Measurements from ENCODE around the gene MOB1A. TPM values are rescaled to one million over a fixed set of nuclear protein-coding genes. Genes with fewer than 3 reads are reported as not detected.

The MOB1A gene
- polyA plus RNA-seq (2013), result 40.4 and 41.8 TPM in 2 replicates

DNA sequence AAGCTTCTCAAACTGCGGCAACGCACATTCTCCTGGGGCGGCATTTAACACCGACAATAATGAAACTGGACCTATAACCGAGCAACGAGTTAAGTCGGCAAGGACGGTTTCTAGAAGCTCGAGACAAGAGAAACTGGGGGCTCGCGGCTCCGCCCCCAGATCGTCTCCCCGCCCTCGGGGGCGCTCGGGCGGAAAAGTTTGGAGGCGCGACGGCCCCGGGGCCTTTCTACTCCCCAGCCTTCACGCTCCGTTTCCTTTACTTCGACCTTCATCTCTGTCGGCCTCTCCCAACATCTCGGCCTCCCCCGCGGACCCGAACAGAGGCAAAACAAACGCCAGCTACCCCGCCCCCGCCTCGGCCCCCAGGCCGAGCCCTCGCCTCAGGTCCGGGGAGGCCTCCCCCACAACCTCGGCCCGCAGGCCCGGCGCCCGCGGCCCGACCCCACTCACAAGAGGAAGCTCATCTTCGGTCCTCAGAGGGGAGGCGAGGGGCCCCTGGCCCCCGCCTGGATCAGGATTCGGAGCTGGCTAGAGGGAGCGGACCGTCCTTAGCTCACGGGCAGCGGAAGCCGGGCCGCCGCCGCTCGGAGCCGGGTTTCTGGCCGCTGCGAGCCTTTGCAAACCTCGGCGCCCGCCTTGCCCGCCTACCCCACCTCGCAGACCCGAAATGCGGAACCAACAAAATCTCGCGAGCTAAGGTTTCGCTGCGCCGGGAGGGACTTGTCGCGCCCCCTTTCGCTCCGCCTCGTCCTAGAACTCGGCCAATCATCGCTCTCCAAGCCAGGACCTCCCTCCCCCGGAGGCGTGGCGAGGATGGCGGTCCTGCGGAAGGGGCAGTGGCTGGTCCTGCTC is at the start of gene MOB1A:
TSS of gene MOB1A (minus strand) at position 669 of the 852 bp plus-strand sequence. CDS start at position 464, 205 bp downstream.
- Histone ChIP-seq H3K79me1 (ENCODE audit: low read length) (peaks cover 7% of the 10 kb centered on the region), H4K12ac (ENCODE audit: low read depth, low read length) (peak within 1 kb of the TSS; percentile 95), H3K4me3 (ENCODE audit: low read depth, low read length) (peak within 1 kb of the TSS; percentile 92), H3K4me2 (ENCODE audit: low read length) (peak within 1 kb of the TSS; percentile 59), H3K9me3 (ENCODE audit: insufficient read depth, low read depth, low read length) (no peaks in the 10 kb centered on the region), H3K9ac (ENCODE audit: low read length) (peak within 1 kb of the TSS; percentile 98), H3K79me2 (ENCODE audit: control insufficient read depth, insufficient read depth, low read length, poor library complexity) (peaks cover 14% of the 10 kb centered on the region), H2BK5ac (ENCODE audit: low read depth, low read length, poor library complexity) (peak within 1 kb of the TSS; percentile 85), H3K27me3 (ENCODE audit: insufficient read depth, low read length) (no peaks in the 10 kb centered on the region), H3K4me1 (ENCODE audit: control insufficient read depth in 1 of 2, insufficient read depth in 2 of 2, low read length in 2 of 2) (peaks cover 3 to 4% of the 10 kb centered on the region in 2 experiments), H4K8ac (ENCODE audit: low read depth, low read length) (peak within 1 kb of the TSS; percentile 86), H2BK12ac (ENCODE audit: low read length) (no peak within 1 kb of the TSS), H3K27ac (ENCODE audit: low read depth, low read length) (peak within 1 kb of the TSS; percentile 95), H3K23ac (ENCODE audit: low read length) (no peak within 1 kb of the TSS), H3K14ac (ENCODE audit: low read length) (peak within 1 kb of the TSS; percentile 75), H4K91ac (ENCODE audit: low read depth, low read length) (peak within 1 kb of the TSS; percentile 75), H2AK5ac (ENCODE audit: low read length) (peak within 1 kb of the TSS; percentile 37), H2AFZ (ENCODE audit: insufficient read depth, low read length, poor library complexity) (peak within 1 kb of the TSS; percentile 78), H3K4ac (ENCODE audit: low read depth, low read length) (peak within 1 kb of the TSS; percentile 80), H3K18ac (ENCODE audit: low read length) (peak within 1 kb of the TSS; percentile 74), H3K36me3 (ENCODE audit: control insufficient read depth in 1 of 2, insufficient read depth in 2 of 2, low read length in 2 of 2) (peaks cover 0 to 5% of the 10 kb centered on the region in 2 experiments), H2BK120ac (ENCODE audit: insufficient read depth, low read length, poor library complexity) (peak within 1 kb of the TSS; percentile 75)
- peak; percentile 99 to 100 for DNase-seq
- WGBS (ENCODE audit: extremely low coverage, insufficient coverage, insufficient read length), result no CpG with 5 or more reads among the region's 84 CpGs

- H2AK5ac ChIP-seq (ENCODE audit: low read length), result no peak overlapping the region
- no peak overlapping the region for H3K9ac ChIP-seq (ENCODE audit: low read length)
- H3K27me3 ChIP-seq (ENCODE audit: insufficient read depth, low read length), result no peaks in the 10 kb centered on the region
- no peak overlapping the region for H3K4ac ChIP-seq (ENCODE audit: low read depth, low read length)
- H3K4me2 ChIP-seq (ENCODE audit: low read length), result no peak overlapping the region
- H3K27ac ChIP-seq (ENCODE audit: low read depth, low read length), result no peak overlapping the region
- peak overlapping the region; percentile 37 for H3K4me3 ChIP-seq (ENCODE audit: low read depth, low read length)
- peaks cover 9 to 19% of the 10 kb centered on the region in 2 experiments for H3K4me1 ChIP-seq (ENCODE audit: control insufficient read depth in 1 of 2, insufficient read depth in 2 of 2, low read length in 2 of 2)
- H2BK120ac ChIP-seq (ENCODE audit: insufficient read depth, low read length, poor library complexity), result no peak overlapping the region
- no peak overlapping the region for H4K8ac ChIP-seq (ENCODE audit: low read depth, low read length)
- H3K18ac ChIP-seq (ENCODE audit: low read length), result no peak overlapping the region
- no peak overlapping the region for H2BK5ac ChIP-seq (ENCODE audit: low read depth, low read length, poor library complexity)
- H2AFZ ChIP-seq (ENCODE audit: insufficient read depth, low read length, poor library complexity), result no peak overlapping the region
- no peaks in the 10 kb centered on the region for H3K36me3 ChIP-seq (ENCODE audit: control insufficient read depth in 1 of 2, insufficient read depth in 2 of 2, low read length in 2 of 2)
- DNase-seq, result peak in 1 of 2 donors; percentile 35
- peaks cover 5% of the 10 kb centered on the region for H3K9me3 ChIP-seq (ENCODE audit: insufficient read depth, low read depth, low read length)
- H3K14ac ChIP-seq (ENCODE audit: low read length), result no peak overlapping the region
- H4K12ac ChIP-seq (ENCODE audit: low read depth, low read length), result no peak overlapping the region
- H3K79me2 ChIP-seq (ENCODE audit: control insufficient read depth, insufficient read depth, low read length, poor library complexity), result no peaks in the 10 kb centered on the region
- no peak overlapping the region for H3K23ac ChIP-seq (ENCODE audit: low read length)
- WGBS (ENCODE audit: extremely low coverage, insufficient coverage, insufficient read length), result no CpG with 5 or more reads among the region's 5 CpGs
- no peak overlapping the region for H4K91ac ChIP-seq (ENCODE audit: low read depth, low read length)
- H2BK12ac ChIP-seq (ENCODE audit: low read length), result no peak overlapping the region
- no peaks in the 10 kb centered on the region for H3K79me1 ChIP-seq (ENCODE audit: low read length)
Observed at GRCh38 chr2:74227646-74228045, 49.0 kb upstream of the MOB1A start.

DNA sequence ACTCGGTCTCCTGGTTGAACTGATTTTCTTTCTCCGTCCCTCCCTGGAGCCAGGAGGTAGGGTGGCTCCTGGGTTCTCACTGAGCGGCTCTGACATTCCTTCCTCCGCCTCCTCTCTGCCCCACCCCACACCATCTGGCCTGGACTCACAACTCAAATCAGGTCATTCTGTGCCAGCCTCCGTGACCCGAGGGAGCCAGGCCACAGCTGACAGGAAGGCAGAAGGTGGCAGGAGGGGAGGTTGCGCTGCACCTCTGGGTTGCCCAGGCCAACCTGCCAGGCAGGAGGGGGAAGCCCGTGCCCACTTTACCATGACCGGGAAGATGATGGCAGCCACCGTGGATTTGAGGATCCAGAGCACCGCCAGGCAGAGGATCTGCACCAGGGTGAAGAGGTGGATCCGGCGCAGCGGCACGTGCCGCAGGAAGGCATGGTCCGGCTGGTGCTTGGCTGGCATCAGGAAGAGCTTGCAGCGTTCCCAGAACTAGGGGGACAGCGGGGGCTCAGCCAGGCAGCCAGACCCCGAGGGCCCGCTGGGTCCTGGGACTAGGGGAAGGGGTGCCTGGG is 48.1 kb upstream of the MOB1A start:
- no peaks in the 10 kb centered on the region for H3K27me3 ChIP-seq (ENCODE audit: insufficient read depth, low read length)
- H3K14ac ChIP-seq (ENCODE audit: low read length), result no peak overlapping the region
- H3K27ac ChIP-seq (ENCODE audit: low read depth, low read length), result no peak overlapping the region
- H3K79me2 ChIP-seq (ENCODE audit: control insufficient read depth, insufficient read depth, low read length, poor library complexity), result no peaks in the 10 kb centered on the region
- no CpG with 5 or more reads among the region's 21 CpGs for WGBS (ENCODE audit: extremely low coverage, insufficient coverage, insufficient read length)
- H3K4ac ChIP-seq (ENCODE audit: low read depth, low read length), result no peak overlapping the region
- H2BK12ac ChIP-seq (ENCODE audit: low read length), result peak overlapping the region; percentile 11
- no peak overlapping the region for H4K12ac ChIP-seq (ENCODE audit: low read depth, low read length)
- H4K8ac ChIP-seq (ENCODE audit: low read depth, low read length), result no peak overlapping the region
- H3K23ac ChIP-seq (ENCODE audit: low read length), result no peak overlapping the region
- H2BK5ac ChIP-seq (ENCODE audit: low read depth, low read length, poor library complexity), result no peak overlapping the region
- no peak overlapping the region for H2AFZ ChIP-seq (ENCODE audit: insufficient read depth, low read length, poor library complexity)
- H3K9ac ChIP-seq (ENCODE audit: low read length), result no peak overlapping the region
- H3K18ac ChIP-seq (ENCODE audit: low read length), result no peak overlapping the region
- H3K4me2 ChIP-seq (ENCODE audit: low read length), result peak overlapping the region; percentile 2
- H3K36me3 ChIP-seq (ENCODE audit: control insufficient read depth in 1 of 2, insufficient read depth in 2 of 2, low read length in 2 of 2), result no peaks in the 10 kb centered on the region
- DNase-seq, result no peak
- no peak overlapping the region for H3K4me3 ChIP-seq (ENCODE audit: low read depth, low read length)
- H2BK120ac ChIP-seq (ENCODE audit: insufficient read depth, low read length, poor library complexity), result no peak overlapping the region
- H3K4me1 ChIP-seq (ENCODE audit: control insufficient read depth in 1 of 2, insufficient read depth in 2 of 2, low read length in 2 of 2), result peaks cover 9 to 19% of the 10 kb centered on the region in 2 experiments
- no peaks in the 10 kb centered on the region for H3K79me1 ChIP-seq (ENCODE audit: low read length)
- peaks cover 5% of the 10 kb centered on the region for H3K9me3 ChIP-seq (ENCODE audit: insufficient read depth, low read depth, low read length)
- H4K91ac ChIP-seq (ENCODE audit: low read depth, low read length), result no peak overlapping the region
- no peak overlapping the region for H2AK5ac ChIP-seq (ENCODE audit: low read length)

DNA sequence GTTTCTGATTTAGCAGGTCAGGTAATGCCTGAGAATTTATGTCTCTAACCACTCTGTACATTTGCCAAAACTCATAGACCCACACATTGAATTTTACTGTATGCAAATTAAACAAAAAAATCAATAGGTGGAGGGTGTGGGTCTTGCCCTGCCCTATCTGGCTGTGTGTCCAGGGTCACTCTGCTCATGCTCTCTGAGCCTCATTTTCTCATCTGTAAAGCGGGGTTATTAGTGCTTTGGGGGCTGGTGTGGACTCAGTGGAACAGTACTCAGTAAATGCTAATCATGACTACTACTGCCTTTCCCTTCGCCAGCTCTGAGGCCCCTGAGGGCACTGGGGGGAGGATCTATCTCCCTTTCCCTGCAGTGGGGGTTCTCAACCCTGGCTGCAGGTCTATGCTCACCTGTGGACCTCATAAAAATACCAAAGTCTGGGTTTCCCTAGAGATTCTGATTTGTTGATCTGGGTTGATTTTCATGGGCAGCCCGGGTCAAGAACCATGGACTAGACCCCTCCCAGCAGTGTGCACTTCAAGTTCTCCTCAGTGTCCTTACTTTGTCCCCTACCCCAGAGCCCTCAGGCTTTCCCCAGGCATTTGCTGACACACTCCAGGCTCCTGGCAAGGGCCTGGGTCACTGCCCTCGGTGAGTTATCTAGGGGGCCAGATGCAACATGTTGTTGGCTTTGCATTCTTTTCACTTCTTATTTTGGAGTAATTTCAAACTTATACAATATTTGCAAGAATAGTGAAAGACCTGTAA is 47.2 kb upstream of the MOB1A start:
- no peak overlapping the region for H2AK5ac ChIP-seq (ENCODE audit: low read length)
- no peak for DNase-seq
- H3K14ac ChIP-seq (ENCODE audit: low read length), result no peak overlapping the region
- no peaks in the 10 kb centered on the region for H3K79me2 ChIP-seq (ENCODE audit: control insufficient read depth, insufficient read depth, low read length, poor library complexity)
- H3K36me3 ChIP-seq (ENCODE audit: control insufficient read depth in 1 of 2, insufficient read depth in 2 of 2, low read length in 2 of 2), result no peaks in the 10 kb centered on the region
- no peak overlapping the region for H3K4me3 ChIP-seq (ENCODE audit: low read depth, low read length)
- no peak overlapping the region for H3K9ac ChIP-seq (ENCODE audit: low read length)
- no peak overlapping the region for H4K8ac ChIP-seq (ENCODE audit: low read depth, low read length)
- H3K4me2 ChIP-seq (ENCODE audit: low read length), result no peak overlapping the region
- no peak overlapping the region for H3K18ac ChIP-seq (ENCODE audit: low read length)
- peaks cover 9 to 19% of the 10 kb centered on the region in 2 experiments for H3K4me1 ChIP-seq (ENCODE audit: control insufficient read depth in 1 of 2, insufficient read depth in 2 of 2, low read length in 2 of 2)
- H3K4ac ChIP-seq (ENCODE audit: low read depth, low read length), result no peak overlapping the region
- H3K79me1 ChIP-seq (ENCODE audit: low read length), result no peaks in the 10 kb centered on the region
- H2BK12ac ChIP-seq (ENCODE audit: low read length), result no peak overlapping the region
- H3K27me3 ChIP-seq (ENCODE audit: insufficient read depth, low read length), result no peaks in the 10 kb centered on the region
- H4K12ac ChIP-seq (ENCODE audit: low read depth, low read length), result no peak overlapping the region
- H2BK120ac ChIP-seq (ENCODE audit: insufficient read depth, low read length, poor library complexity), result no peak overlapping the region
- H2AFZ ChIP-seq (ENCODE audit: insufficient read depth, low read length, poor library complexity), result no peak overlapping the region
- peaks cover 4% of the 10 kb centered on the region for H3K9me3 ChIP-seq (ENCODE audit: insufficient read depth, low read depth, low read length)
- no peak overlapping the region for H4K91ac ChIP-seq (ENCODE audit: low read depth, low read length)
- WGBS (ENCODE audit: extremely low coverage, insufficient coverage, insufficient read length), result no CpG with 5 or more reads among the region's 4 CpGs
- no peak overlapping the region for H3K27ac ChIP-seq (ENCODE audit: low read depth, low read length)
- H3K23ac ChIP-seq (ENCODE audit: low read length), result no peak overlapping the region
- H2BK5ac ChIP-seq (ENCODE audit: low read depth, low read length, poor library complexity), result no peak overlapping the region
